SH-SY5Y (cell line): Measurements from ENCODE around the gene LARP1.

Source experiments
- GATA2 ChIP-seq: IDR thresholded peaks from 2 replicates; pipeline ENCODE4 v1.6.1; 2011; ENCODE audit warnings: mild to moderate bottlenecking, low read depth, low read length
- GATA3 ChIP-seq: IDR thresholded peaks from 2 replicates; pipeline ENCODE4 v1.6.1; 2011; ENCODE audit warnings: low read depth, mild to moderate bottlenecking, low read length, moderate library complexity

GRCh38 chr5:154709368-154710305 is 45.5 kb upstream of the LARP1 start:
- no peak for TF ChIP-seq GATA3
- no peak for TF ChIP-seq GATA2
